ENCODE results near the gene MEGF10. TPM values are rescaled to one million over a fixed set of nuclear protein-coding genes. Genes with fewer than 3 reads are reported as not detected.

Gene MEGF10
- total RNA-seq, 1 experiment from 2014 or later = 1.1 TPM

DNA sequence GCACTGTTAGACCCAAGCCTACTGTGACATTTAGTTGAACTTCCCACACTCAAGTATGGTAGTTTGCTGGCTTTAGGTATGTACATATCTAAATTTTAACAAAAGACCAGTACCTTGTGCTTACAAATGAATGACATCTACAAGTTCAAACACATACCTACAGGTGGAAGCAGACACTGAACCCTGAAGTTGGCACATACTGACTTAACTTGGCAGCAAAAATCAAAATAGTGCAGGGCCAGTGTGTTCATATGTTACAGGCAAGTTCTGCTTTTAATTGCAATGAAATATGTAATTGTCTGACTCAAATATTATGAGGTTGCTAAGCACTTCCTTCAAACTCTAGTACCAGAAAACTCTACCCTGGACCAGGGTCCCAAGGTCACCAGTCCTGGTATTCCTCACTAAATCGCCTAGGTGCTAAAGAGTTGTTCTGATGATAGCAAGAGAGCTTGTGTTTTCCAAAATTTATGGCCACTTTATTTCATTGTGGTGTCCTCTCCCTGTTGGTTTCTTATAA is 77.4 kb downstream of the MEGF10 start:
- no peak for DNase-seq (ENCODE audit: low read depth)

DNA sequence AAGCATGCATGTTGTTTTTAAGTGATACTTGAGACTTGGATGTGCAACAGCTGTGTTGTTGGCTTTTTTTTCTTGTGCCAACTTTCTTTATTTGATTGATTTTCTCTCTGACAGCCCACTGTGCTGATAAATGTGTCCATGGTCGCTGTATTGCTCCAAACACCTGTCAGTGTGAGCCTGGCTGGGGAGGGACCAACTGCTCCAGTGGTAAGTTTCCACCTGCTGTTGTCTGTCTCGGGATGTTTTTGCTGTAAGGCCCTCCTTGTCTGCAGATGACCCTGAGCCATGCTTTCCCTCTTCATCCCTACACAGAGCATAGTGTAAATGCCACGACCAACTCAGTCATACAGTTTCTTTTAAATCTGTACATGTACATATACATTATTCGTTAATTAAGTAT is 79.2 kb downstream of the MEGF10 start:
- no peak for DNase-seq (ENCODE audit: low read depth)

DNA sequence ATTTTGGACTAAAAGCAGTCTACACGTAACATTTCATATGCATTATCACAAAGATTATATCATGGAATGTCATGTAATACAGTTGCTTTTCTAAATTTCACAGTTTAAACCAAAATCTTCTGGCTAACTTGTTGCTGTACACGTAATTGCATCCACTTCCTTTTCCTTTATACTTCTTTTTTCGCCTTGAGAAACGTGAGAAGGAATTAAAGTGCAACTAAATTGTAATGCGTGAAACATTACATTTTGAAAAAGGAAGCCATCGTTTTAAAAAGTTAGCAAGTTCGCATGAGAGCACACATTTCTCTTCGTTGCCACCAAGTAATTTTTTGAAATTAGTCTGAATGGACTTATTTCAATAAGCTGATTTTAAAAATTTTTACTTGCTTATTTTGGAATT is 80.0 kb downstream of the MEGF10 start:
- DNase-seq (ENCODE audit: low read depth) = no peak

DNA sequence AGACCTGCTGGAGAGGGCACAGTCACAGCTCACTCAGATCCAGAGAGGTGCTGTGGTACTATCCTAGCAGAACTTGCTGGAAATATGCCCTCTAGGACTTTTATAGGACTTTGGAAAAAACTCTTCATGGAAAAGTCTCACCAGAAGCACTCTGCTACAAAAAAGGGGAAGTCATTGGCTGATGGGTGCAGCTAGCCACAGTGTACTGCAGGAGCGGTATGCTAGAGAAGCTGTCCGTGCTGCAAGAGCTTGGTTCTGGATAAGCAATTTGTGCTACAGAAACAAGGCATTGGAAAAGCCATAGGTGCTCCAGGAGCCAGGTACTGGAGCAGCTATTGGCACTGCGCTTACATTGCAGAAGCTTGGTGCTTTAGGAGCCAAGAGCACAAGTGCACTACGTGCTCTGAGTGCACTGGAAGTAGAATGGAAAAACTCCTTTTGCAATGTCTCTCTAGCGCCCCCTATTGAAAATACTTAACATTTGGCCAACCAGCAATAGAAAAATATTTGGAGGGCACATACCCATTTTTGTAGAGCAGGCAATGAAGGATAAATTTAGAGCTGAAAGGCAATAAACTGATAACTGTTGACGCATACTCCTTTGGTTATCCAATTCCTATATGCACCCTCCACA is 83.4 kb downstream of the MEGF10 start:
- peak; percentile 13 for DNase-seq (ENCODE audit: low read depth)

DNA sequence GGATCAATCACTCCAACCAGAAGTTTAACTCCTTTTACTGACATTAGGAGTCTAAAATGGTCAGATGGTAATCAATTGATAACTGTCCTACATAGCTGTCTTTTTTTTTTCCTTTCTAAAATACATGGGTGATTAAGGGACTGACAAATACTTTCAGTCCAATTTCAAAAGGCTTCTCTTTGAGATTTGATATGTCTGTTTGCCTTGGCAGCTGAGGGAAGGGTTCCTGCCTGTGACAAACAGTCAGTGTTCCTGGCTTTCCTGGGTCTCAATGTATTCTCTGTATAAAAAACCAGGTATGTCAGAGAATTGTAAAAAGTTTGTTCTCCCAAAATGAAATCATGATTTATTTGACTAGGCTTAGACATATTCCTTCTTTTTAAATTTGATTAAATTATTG is 84.5 kb downstream of the MEGF10 start:
- DNase-seq (ENCODE audit: low read depth) = no peak

DNA sequence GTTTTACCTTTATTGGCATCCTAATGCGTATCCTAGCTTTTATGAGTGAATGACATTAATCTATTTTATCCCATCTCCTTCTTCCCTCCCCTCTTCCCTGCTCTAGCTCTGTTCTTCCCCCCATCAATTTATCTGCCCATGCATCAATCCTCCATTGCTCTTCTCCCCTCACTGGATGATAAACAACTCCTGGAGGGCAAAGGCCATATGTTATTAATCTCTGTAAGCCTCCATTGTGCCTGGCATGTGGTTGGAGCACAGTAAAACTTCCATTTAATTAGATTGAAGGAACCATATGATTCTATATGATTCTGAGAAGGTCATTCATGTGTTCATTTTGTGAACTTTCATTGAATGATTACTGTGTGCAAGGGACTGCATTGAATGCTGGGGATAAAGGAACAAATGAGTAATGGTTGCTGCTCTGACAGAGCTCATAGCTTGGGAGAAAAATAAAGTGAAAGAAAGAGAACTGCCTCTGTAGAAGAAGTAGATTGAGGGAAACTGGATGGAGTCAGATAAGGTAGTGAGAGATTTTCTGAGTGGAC is 85.0 kb downstream of the MEGF10 start:
- no peak for DNase-seq (ENCODE audit: low read depth)

DNA sequence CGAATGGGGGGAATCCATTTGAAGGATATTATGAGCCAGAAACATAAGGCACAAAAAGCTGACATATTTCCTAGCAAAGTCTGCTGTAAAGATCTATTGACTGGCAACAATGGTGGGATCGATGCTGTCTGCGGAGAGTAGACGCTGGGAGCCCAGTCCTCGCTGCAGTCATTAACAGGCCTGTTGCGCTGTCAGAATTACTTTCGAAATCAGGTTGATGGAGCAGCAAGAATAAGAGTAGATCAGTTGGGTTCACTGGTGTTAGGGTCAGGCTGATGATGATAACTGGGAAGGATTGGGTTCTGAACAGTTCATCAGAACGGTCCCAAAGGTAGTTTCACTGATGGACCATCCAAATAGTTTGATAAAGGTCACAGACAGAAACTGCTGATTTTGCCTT is 87.1 kb downstream of the MEGF10 start:
- no peak for DNase-seq (ENCODE audit: low read depth)

DNA sequence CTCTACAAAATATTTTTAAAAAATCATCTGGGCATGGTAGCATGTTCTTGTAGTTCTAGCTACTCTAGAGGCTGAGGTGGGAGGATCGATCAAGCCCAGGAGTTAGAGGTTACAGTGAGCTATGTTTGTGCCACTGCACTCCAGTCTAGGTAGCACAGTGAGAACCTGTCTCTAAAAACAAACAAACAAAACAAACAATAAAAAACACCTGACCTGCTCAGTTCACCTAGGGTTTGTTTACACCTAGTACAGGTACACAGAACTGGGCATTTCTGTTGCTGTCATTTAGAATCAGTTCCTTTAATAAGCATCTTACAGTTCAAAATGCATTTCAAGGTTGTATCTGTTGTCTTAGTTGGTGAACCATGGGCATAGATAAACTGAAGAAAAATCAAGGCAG is 95.3 kb downstream of the MEGF10 start:
- DNase-seq (ENCODE audit: low read depth) = no peak

DNA sequence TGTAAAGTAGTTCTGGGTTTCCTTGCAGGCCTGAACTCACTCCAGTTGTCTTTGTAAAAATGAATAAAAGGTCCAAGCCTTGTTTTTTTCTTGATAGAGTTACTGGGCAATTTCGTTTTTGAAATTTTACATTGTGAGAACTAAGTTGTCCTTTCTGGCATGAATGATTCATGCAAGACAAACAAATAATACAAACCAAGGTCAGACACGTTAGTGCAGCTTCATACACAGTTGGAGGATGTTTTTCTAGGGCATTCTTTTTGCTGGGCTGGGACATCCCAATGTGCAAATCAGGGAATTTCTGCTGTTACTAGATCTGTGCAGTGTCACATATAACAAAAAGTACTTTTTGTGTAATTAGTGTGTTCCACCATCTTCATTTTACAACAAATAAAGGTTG is 96.0 kb downstream of the MEGF10 start:
- peak; percentile 16 for DNase-seq (ENCODE audit: low read depth)

DNA sequence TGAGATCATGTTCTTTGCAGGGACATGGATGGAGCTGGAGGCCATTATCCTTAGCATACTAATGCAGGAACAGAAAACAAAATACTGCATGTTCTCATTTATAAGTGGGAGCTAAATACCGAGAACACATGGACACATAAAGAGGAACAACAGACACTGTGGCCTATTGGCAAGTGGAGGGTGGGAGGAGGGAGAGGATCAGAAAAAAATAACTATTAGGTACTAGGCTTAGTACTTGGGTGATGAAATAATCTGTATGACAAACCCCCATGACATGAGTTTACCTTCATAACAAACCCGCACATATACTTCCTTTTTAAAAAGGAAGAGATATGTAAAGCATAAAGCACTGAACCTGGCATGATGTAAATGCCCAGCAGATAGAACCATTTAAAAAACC is 99.0 kb downstream of the MEGF10 start:
- DNase-seq (ENCODE audit: low read depth) = no peak

DNA sequence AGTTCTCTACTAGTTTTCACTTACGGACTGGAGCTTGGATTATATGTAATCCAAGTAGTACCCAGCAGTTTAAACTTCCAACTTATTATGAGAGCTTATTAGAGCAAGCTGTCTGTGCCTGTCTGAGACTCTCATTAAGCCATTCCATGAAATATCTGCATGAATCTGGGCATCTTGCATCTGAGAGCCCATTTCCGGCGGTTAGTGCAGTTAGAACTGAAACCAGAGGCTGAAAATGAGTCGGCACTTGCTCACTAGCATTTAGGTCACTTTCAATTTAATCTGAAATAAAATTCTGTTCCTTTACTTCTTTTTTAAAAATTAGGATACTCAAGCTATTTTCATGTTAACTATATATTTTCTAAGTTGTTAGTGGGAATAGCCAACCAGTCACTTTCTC is 102.2 kb downstream of the MEGF10 start:
- DNase-seq (ENCODE audit: low read depth) = peak; percentile 12

DNA sequence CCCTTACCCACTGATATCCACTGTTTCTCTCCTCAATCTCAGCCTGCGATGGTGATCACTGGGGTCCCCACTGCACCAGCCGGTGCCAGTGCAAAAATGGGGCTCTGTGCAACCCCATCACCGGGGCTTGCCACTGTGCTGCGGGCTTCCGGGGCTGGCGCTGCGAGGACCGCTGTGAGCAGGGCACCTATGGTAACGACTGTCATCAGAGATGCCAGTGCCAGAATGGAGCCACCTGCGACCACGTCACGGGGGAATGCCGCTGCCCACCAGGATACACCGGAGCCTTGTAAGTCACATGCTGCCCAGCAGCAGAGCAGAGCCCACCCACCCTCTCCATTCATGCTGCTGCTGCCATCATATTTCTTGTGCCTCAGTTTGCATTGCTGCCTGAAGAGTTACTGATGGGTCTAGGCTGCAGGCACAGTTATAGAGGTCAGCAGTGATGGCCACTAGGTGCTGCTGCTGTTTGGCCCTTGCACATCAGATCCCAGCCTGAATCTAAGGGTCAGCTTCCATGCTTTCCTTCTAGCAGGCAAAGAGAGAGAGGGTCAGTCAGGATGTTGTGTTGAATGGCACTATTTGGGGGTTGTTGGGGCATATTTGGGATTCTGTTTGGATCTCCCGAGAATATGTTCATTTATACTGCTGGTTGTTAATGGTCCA is 106.0 kb downstream of the MEGF10 start:
- DNase-seq (ENCODE audit: low read depth) = no peak

DNA sequence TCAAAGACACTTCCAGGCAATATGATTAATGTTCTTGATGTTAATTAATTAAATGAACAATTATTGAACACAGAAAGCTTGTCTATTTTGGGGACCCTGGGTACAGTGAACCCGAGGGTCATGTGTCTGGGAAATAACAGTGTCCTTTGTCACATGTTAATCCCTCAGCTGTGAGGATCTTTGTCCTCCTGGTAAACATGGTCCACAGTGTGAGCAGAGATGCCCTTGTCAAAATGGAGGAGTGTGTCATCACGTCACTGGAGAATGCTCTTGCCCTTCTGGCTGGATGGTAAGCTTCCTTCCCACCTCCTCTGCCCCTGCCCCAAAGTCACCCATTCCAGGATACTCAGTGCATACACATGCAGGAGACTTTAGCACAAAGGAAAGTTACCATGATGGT is 107.9 kb downstream of the MEGF10 start:
- no peak for DNase-seq (ENCODE audit: low read depth)

DNA sequence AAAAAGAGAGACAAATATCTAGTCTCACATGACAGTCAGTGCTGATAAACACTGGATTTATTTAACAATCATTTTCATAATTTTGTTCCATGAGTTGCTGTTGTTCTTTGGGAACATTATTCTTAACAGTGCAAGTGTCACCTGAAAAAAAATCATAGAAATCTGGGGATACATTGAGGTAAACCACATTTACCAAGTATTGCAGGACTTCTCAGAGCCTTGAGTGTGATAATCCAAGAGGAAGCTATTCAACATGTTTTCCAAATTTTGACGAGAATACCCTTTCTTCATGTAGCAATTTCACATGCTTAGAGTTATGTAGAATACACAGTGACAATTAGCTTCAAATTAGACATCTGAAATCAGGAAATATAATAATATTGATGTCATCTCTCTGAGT is 108.5 kb downstream of the MEGF10 start:
- DNase-seq (ENCODE audit: low read depth) = no peak

DNA sequence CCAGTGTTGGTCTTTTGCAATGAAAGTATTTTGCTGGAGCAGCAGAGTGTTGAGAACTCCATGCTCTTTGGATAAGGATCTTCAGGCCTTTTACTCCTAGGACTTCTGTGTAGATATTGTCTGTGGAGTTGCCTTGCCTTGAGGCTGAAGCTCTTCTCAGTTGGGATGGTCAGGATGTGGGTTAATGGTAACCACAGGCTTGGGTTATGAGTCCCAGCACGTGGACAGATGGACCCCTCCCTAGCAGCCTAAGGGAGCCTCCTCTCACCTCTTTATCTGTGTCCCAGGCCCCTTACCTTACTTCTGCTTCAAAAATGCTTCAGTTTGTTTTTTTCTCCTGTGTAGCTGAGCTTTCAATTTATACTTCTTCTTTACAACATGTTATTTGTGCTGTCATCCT is 109.9 kb downstream of the MEGF10 start:
- peak; percentile 18 for DNase-seq (ENCODE audit: low read depth)

DNA sequence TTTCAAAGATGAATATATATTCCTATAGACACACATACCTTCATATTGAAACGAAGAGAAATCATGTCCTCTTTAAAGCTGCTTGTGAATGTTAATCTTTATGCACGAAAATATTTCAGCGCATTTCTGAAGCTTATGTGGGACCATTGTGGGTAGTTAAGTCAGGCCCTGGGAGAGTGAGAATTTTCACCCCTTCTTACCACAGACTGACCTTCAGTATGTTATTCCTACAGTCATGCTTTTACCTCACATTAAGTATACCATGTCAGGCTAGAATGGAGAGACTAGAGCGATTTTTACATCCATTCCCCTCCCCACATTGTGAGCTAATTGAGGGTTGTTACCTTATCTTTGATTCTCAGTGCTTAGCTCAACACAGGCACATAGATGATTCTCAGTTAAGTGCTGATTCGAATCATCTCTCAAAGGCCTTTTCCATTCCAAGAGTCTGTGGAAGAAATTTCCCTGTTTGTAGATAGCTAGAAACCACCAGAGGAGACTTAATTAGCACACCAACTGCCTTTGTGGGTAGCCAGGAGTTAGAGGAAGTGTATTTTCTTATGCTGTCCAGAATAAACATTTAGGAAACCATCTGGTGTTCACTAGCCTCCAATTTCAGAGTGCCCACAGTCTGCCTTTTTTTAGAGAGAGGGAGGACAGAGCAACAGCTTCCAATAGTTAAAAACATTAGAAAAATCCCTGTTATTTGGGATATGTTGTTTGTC is 110.5 kb downstream of the MEGF10 start:
- DNase-seq (ENCODE audit: low read depth) = no peak

DNA sequence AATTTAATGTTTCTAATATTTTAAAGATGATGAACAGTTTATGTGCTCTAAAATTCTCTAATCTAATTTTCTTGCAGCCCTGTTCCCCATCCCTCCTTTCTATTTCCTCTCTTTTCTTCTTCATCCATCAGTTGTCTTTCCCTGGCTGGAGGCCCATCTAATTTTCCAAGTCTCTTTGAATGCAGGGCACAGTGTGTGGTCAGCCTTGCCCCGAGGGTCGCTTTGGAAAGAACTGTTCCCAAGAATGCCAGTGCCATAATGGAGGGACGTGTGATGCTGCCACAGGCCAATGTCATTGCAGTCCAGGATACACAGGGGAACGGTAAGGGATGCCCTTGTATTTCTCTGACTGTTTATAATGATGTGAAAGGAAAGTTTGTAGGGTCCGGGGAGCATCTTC is 111.8 kb downstream of the MEGF10 start:
- DNase-seq (ENCODE audit: low read depth) = no peak

DNA sequence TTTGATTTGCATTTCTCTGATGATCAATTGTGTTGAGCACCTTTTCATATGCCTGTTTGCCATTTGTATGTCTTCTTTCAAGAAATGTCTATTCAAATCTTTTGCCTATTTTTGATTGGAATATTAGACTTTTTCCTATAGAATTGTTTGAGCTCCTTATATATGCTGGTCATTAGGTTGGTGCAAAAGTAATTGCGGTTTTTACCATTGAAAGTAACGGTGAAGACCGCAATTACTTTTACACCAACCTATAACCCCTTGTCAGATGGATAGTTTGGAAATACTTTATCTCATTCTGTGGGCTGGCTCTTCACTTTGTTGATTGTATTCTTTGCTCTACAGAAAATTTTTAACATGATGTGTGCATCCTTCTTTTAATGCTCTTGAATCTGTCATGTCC is 113.6 kb downstream of the MEGF10 start:
- no peak for DNase-seq (ENCODE audit: low read depth)

DNA sequence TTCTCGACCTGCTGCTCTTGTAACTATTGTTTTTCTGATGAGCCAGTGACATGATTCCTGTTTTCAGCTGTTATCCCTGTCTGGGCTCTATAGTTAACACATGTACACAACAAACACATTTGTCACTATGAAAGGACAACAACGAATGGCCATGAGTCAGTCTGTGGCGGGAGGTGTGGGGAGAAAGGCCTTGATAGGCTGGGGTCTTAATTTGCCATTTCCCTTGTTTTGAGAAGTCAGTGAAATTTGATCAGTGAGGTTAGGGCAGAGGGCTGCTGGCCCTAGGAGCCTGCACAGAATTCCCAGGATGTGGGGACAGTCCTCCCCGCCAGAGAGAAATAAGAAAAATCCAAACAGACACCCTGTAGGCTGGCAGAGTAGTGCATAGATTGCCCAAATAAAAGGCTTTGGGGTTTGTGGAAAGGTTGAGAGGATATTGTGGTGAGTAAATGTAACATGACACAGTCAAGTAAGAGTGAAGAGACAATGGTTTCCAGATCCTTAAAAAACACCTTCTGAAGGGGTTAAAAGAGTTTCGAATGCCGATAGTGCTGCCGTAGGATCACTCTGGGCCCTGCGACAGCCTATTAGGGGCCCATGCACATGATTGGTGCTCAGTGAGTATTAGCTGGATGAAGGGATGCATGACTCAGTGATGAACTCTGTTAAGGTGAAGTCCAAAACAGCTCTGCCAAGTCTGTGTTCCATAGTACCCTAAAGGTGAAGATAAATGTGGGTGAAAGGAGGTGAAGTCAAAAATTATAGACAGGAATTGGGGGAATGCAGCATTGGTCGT is 115.9 kb downstream of the MEGF10 start:
- DNase-seq (ENCODE audit: low read depth) = peak; percentile 40

DNA sequence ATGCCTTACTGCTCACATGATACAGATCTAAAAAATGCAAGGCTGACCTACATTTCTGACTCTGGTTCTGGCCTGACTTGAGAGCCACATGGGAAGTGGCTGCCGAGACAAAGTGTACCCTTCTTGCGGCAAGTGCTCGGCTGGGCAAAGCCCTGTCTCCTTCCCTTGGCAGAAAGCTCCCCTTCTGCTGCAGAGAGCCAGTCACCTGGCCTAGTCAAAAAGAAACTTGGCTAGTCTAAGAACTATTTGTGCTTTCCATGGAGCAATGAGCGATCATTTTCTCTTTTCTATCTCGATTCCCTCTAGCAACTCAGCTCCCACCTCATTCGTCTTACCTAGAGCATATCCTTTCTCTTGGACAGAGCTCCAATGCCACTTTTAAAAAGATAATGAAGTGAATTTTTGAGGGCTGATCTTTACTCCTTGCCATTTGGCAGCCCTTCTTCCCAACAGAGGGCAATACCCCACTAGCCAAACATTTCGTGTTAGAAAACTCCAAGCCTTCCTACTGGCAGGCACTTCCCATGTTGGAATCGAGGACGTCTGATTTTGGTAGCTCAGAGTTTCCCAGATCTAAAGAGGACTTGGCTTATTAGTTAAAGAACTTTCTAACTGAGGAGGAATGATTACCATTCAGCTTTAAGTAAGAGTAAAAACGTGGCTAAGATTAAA is 118.8 kb downstream of the MEGF10 start:
- no peak for DNase-seq (ENCODE audit: low read depth)

Data from HT1080 (cell line).